Kidney (tissue), 14 donors: Measurements from ENCODE around the gene STK38. TPM values are rescaled to one million over a fixed set of nuclear protein-coding genes. Genes with fewer than 3 reads are reported as not detected.

Experiments
- DNase-seq, 5 donors: peaks; one replicate each; pipeline ENCODE4 v3.0.0-alpha.2; 2013 to 2020
- FAIRE-seq: peaks from 2 replicates; lab custom pipeline; 2012; peaks lifted over from hg19 to GRCh38; lab: Jason Lieb, UNC
- H3K27ac ChIP-seq, 2 donors: one replicate each; pipeline ENCODE4 v1.7.0; 2013; ENCODE audit warnings: low read depth in 2 of 2, low read length in 2 of 2, inconsistent platforms in 1 of 2
- H3K27me3 ChIP-seq: one replicate; pipeline ENCODE4 v1.7.1; 2013; ENCODE audit warnings: low read length, inconsistent platforms; ENCODE audit not compliant: control insufficient read depth, insufficient read depth
- H3K36me3 ChIP-seq, 3 donors: one replicate each; pipeline versions ENCODE4 v1.7.0 to v1.7.1; 2013; ENCODE audit warnings: low read length in 3 of 3, control low read depth in 1 of 3, inconsistent platforms in 1 of 3; ENCODE audit not compliant: insufficient read depth in 3 of 3, control insufficient read depth in 2 of 3
- H3K4me1 ChIP-seq, 3 donors: one replicate each; pipeline versions ENCODE4 v1.7.0 to v1.7.1; 2013; ENCODE audit warnings: low read length in 3 of 3, inconsistent platforms in 1 of 3, low read depth in 1 of 3; ENCODE audit not compliant: control insufficient read depth in 2 of 3, insufficient read depth in 2 of 3
- H3K4me3 ChIP-seq, 3 donors: one replicate each; pipeline versions ENCODE4 v1.7.0 to v1.8.1; 2013; ENCODE audit warnings: low read length in 3 of 3, control low read depth in 1 of 3, inconsistent platforms in 1 of 3
- H3K9ac ChIP-seq, 3 donors: one replicate each; pipeline versions ENCODE4 v1.7.0 to v1.7.1; 2013; ENCODE audit warnings: low read length in 3 of 3, control low read depth in 1 of 3, inconsistent platforms in 1 of 3
- H3K9me3 ChIP-seq, 3 donors: one replicate each; pipeline versions ENCODE4 v1.7.0 to v1.7.1; 2013; ENCODE audit warnings: low read length in 3 of 3, control low read depth in 1 of 3, inconsistent platforms in 1 of 3; ENCODE audit not compliant: control insufficient read depth in 2 of 3, insufficient read depth in 1 of 3
- intact Hi-C: fragments of 100-400 bp; cut with DNase I; formaldehyde crosslinking; loops from one replicate; pipeline ENCODE4 v1.11.1; 2022
- polyA plus RNA-seq: library from polyadenylated mRNA; stranded (reverse); fragments of 350-450 nt; fragmentation: Illumina TruSeq; extraction: RNeasy Lipid Tissue Mini Kit (QIAGEN cat#74804); gene quantifications from one replicate; pipeline ENCODE4 v1.2.3, GENCODE V29; 2014; ENCODE audit warnings: low read depth, low replicate concordance; ENCODE audit not compliant: insufficient read depth
- total RNA-seq: library from RNA; stranded (reverse); fragmentation: NEBNext Ultra II Directional; extraction: Animal tissue kit (Norgen Biotek cat#: 25700); gene quantifications from one replicate; pipeline ENCODE4 v1.2.1, GENCODE V29; 2021
- TF ChIP-seq, protein P1 (sequence below): IDR thresholded peaks from 3 replicates; pipeline ENCODE4 v1.5.1; 2012; ENCODE audit warnings: mild to moderate bottlenecking, moderate library complexity, borderline replicate concordance; ENCODE audit not compliant: insufficient read depth; ENCODE audit errors: extremely low read depth
- donor health status: control.
- donor health status: control.
- donor health status: control.
- donor health status: control.
- donor health status: control.
- donor health status: DM: yes; HTN: yes; CAD: no.
- donor health status: Normal renal cell carcinoma (clear cell type).

Gene STK38
- total and polyA plus RNA-seq, 2 donors from 2014 or later = 21.3 to 30.4 TPM

- Histone ChIP-seq H3K4me3 (no peak overlapping the region), H3K9me3 (no peaks in the 10 kb centered on the region), H3K36me3 (peaks cover 0 to 7% (median 7%) of the 10 kb centered on the region in 3 donors), H3K9ac (no peak overlapping the region), H3K27ac (no peak overlapping the region), H3K27me3 (no peaks in the 10 kb centered on the region), H3K4me1 (no peaks in the 10 kb centered on the region)
- FAIRE-seq (no peak), DNase-seq (no peak)
- intact Hi-C loops = no loop called here
- TF ChIP-seq, protein P1, sequence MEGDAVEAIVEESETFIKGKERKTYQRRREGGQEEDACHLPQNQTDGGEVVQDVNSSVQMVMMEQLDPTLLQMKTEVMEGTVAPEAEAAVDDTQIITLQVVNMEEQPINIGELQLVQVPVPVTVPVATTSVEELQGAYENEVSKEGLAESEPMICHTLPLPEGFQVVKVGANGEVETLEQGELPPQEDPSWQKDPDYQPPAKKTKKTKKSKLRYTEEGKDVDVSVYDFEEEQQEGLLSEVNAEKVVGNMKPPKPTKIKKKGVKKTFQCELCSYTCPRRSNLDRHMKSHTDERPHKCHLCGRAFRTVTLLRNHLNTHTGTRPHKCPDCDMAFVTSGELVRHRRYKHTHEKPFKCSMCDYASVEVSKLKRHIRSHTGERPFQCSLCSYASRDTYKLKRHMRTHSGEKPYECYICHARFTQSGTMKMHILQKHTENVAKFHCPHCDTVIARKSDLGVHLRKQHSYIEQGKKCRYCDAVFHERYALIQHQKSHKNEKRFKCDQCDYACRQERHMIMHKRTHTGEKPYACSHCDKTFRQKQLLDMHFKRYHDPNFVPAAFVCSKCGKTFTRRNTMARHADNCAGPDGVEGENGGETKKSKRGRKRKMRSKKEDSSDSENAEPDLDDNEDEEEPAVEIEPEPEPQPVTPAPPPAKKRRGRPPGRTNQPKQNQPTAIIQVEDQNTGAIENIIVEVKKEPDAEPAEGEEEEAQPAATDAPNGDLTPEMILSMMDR = no peak
Observed at GRCh38 chr6:36469946-36470345, 77.3 kb downstream of the STK38 start.

DNA sequence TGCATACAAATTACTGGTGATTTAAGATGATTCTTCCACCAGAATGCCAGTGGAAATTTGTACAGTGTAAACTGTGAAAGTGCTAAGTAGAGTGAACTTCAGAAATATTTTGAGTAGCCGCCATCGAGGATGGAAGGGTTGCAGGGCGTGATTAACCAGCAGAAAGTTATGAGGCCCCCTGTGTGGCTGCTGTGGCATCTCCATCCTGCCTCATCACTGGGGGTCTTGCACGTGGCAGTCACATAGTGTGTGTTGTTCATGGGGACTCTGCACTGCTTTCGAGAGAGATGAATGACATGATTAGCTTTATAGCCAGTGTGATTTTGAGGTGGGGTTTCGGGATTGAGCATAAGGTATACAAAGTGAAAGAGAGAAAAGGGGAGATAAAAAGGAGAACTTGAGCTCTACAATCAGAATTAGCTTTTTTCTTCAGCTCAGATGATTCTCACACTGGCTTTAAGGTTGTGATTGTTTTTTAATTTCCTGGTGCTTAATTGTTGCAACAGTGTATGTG lies 78.1 kb downstream of the STK38 start:
- Histone ChIP-seq H3K4me3 (no peak overlapping the region), H3K27ac (no peak overlapping the region), H3K36me3 (peaks cover 0 to 7% (median 4%) of the 10 kb centered on the region in 3 donors), H3K27me3 (no peaks in the 10 kb centered on the region), H3K9me3 (no peaks in the 10 kb centered on the region), H3K4me1 (no peaks in the 10 kb centered on the region), H3K9ac (no peak overlapping the region)
- TF ChIP-seq, protein P1 = no peak
- DNase-seq (no peak), FAIRE-seq (no peak)
- intact Hi-C loops = no loop called here

DNA sequence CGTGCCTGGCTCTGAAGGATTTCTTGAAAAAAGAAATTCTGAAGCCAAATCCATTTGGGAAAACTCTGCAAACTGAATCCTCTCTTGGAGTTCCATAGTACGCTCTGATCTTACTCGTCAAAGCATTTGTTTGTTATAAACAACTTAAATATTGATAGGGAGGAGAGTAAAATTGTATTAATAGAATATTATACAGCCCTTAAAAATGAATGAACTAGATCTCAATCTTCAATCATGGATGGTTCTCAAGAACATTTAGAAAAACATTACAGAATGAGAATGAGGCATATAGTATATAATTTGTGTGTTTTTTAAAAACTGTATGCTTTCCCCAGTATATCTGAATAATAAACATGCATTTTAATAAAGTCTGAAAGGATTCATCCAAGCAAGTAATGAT lies 79.7 kb downstream of the STK38 start:
- TF ChIP-seq, protein P1 = no peak
- DNase-seq (no peak), FAIRE-seq (no peak)
- intact Hi-C loops = no loop called here
- H3K27me3 ChIP-seq = no peaks in the 10 kb centered on the region
- no peaks in the 10 kb centered on the region for H3K9me3 ChIP-seq
- no peak overlapping the region for H3K9ac ChIP-seq
- no peaks in the 10 kb centered on the region for H3K4me1 ChIP-seq
- no peak overlapping the region for H3K4me3 ChIP-seq
- H3K36me3 ChIP-seq = peaks cover 0 to 7% (median 4%) of the 10 kb centered on the region in 3 donors
- H3K27ac ChIP-seq = no peak overlapping the region

DNA sequence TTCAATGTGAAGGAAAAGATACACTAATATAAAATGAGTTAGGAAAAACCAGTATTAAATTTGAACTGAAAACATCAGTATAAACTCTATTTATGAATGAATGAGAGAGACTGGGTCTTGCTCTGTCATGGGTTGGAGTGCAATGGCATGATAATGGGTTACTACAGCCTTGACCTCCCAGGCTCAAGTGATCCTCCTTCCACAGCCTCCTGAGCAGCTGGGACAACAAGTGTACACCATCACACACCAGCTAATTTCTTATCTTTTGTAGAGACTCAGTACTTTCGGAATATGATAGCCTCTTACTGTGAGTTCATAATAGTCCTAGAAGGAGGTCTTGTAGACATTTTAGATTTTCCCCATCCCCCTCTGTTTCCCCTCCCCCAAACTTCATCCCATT lies 83.0 kb downstream of the STK38 start:
- Histone ChIP-seq H3K27me3 (no peaks in the 10 kb centered on the region), H3K4me3 (no peak overlapping the region), H3K4me1 (peaks cover 0 to 9% (median 2%) of the 10 kb centered on the region in 3 donors), H3K9me3 (no peaks in the 10 kb centered on the region), H3K27ac (no peak overlapping the region), H3K9ac (no peak overlapping the region), H3K36me3 (no peaks in the 10 kb centered on the region)
- intact Hi-C loops = no loop called here
- TF ChIP-seq, protein P1 = no peak
- FAIRE-seq (no peak), DNase-seq (no peak)
